ENCODE measurements around the gene GMPR2.
"Not testable (repeated sequence)": the region's sequence is repeated elsewhere in the genome, so short reads cannot be mapped to it uniquely, and the experiment has no call there.

Gene GMPR2

GRCh38 chr14:24232121-24232644 lies 546 bp upstream of the GMPR2 start, which contains the start of gene NEDD8:
NEDD8 (minus strand) TSS chr14:24232367; CDS start chr14:24232267, 100 bp downstream.
- peak; percentile 85 for DNase-seq

- no peak for DNase-seq
Observed at GRCh38 chr14:24233538-24233866, 773 bp downstream of the GMPR2 start.

- DNase-seq: no peak
Observed at GRCh38 chr14:24234095-24235005, 1.6 kb downstream of the GMPR2 start.

- no peak for DNase-seq
Observed at GRCh38 chr14:24235804-24236688, 3.3 kb downstream of the GMPR2 start.

GRCh38 chr14:24236689-24237462 lies 4.1 kb downstream of the GMPR2 start:
- no peak for DNase-seq

GRCh38 chr14:24237463-24237955 lies 4.8 kb downstream of the GMPR2 start:
- no peak for DNase-seq

GRCh38 chr14:24238123-24238522 lies 5.4 kb downstream of the GMPR2 start:
- no peak for DNase-seq

GRCh38 chr14:24238527-24239037 lies 5.9 kb downstream of the GMPR2 start:
- DNase-seq: no peak

- DNase-seq: no peak
Observed at GRCh38 chr14:24240110-24240918, 7.6 kb downstream of the GMPR2 start.

GRCh38 chr14:24241829-24242443 lies 9.2 kb downstream of the GMPR2 start:
- peak; percentile 92 for DNase-seq

GRCh38 chr14:24243336-24243836 lies 10.7 kb downstream of the GMPR2 start:
- no peak for DNase-seq

- DNase-seq: not testable (repeated sequence)
Observed at GRCh38 chr14:24245350-24245749, 12.6 kb downstream of the GMPR2 start.

GRCh38 chr14:24246765-24247212 lies 14.1 kb downstream of the GMPR2 start:
- DNase-seq: no peak

- no peak for DNase-seq
Observed at GRCh38 chr14:24247422-24247821, 14.7 kb downstream of the GMPR2 start.

- no peak for DNase-seq
Observed at GRCh38 chr14:24249230-24250021, 16.7 kb downstream of the GMPR2 start.

- no peak for DNase-seq
Observed at GRCh38 chr14:24250354-24250753, 17.6 kb downstream of the GMPR2 start.

- no peak for DNase-seq
Observed at GRCh38 chr14:24251880-24252288, 19.2 kb downstream of the GMPR2 start.

GRCh38 chr14:24252289-24253124 lies 19.8 kb downstream of the GMPR2 start:
- DNase-seq: no peak

- no peak for DNase-seq
Observed at GRCh38 chr14:24253936-24254335, 21.2 kb downstream of the GMPR2 start.

Data from stimulated activated CD4-positive, alpha-beta T cell treated with anti-CD3 and anti-CD28 coated beads, Interleukin-12 subunit alpha, Interleukin-12 subunit beta, amount 100 ng/mL, for 4 hours (primary cell).